ENCODE measurements around the gene APBB2. TPM values are rescaled to one million over a fixed set of nuclear protein-coding genes. Genes with fewer than 3 reads are reported as not detected.
A peak's percentile ranks its signal among the peaks of the same experiment; 100 is the strongest.
"Not testable (repeated sequence)": the region's sequence is repeated elsewhere in the genome, so short reads cannot be mapped to it uniquely, and the experiment has no call there.

Gene APBB2
- total RNA-seq, 2 donors from 2014 or later, result 134 to 137 TPM

DNA sequence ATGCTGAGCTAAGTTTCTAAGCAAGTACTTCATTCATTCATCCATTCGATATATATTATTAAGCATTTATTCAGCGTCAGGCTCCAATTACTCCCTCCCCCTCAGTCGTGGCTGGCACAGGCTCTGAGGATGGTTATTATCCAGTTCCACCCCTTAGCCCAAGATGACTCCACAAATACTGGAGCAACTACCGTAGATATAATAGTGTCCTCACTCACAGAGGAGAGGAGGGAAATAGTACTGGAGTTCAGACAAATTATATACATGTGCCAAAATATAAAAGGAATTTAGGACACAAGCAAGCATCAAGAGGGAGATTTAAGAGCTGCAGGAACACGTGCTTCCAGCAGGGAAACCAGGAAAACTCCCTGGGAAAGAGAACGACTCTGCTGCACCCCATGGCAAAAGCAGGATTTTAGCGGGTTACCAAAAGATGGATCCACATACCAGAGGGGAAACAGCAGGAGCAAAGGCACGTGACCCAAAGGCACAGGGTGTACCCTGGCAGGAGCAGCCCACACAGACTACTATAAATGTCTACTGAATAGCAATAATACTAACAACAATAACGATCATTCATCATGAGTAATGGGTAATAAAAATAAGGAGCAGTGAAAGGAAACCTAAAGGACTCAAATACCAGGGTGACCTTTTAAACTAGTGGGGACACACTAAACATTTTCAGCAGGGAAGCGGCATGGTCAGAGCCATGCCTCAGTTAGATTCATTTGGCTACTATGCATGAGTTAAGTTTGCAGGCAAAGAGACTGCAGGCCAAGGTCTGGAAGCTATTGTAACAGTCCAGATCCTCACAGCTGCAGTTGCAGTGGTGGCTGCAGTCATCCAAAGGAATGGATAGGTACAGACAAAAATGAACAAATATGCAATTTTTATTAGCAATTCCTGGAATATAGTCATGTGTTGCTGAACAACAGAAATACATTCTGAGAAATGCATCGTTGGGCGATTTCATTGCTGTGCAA is 153.7 kb downstream of the APBB2 start:
- Histone ChIP-seq H3K36me3 (no peaks in the 10 kb centered on the region), H3K4me1 (ENCODE audit: control insufficient read depth in 1 of 2, low read depth in 2 of 2) (peaks cover 28 to 42% of the 10 kb centered on the region in 2 donors), H3K27me3 (replicated peaks; ENCODE audit: insufficient read depth) (no peaks in the 10 kb centered on the region), H3K4me3 (peak overlapping the region; percentile 36), H3K9me3 (no peaks in the 10 kb centered on the region), H3K27ac (peak overlapping the region; percentile 42 to 50)
- ATAC-seq (ENCODE audit: insufficient number of reproducible peaks, low FRiP score, low read depth) (no peak), DNase-seq (ENCODE audit: low spot score) (no peak)
- TF ChIP-seq, protein P1, sequence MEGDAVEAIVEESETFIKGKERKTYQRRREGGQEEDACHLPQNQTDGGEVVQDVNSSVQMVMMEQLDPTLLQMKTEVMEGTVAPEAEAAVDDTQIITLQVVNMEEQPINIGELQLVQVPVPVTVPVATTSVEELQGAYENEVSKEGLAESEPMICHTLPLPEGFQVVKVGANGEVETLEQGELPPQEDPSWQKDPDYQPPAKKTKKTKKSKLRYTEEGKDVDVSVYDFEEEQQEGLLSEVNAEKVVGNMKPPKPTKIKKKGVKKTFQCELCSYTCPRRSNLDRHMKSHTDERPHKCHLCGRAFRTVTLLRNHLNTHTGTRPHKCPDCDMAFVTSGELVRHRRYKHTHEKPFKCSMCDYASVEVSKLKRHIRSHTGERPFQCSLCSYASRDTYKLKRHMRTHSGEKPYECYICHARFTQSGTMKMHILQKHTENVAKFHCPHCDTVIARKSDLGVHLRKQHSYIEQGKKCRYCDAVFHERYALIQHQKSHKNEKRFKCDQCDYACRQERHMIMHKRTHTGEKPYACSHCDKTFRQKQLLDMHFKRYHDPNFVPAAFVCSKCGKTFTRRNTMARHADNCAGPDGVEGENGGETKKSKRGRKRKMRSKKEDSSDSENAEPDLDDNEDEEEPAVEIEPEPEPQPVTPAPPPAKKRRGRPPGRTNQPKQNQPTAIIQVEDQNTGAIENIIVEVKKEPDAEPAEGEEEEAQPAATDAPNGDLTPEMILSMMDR (IDR thresholded peaks at IDR 0.05), result peak; percentile 12

DNA sequence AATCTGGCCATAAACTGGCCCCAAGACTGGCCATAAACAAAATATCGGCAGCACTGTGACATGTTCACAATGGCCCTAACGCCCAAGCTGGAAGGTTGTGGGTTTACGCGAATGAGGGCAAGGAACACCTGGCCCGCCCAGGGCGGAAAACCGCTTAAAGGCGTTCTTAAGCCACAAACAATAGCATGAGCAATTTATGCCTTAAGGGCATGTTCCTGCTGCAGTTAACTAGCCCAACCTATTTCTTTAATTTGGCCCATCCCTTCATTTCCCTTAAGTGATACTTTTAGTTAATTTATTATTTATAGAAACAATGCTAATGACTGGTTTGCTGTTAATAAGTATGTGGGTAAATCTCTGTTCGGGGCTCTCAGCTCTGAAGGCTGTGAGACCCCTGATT is 154.9 kb downstream of the APBB2 start:
- peaks cover 26 to 40% of the 10 kb centered on the region in 2 donors for H3K4me1 ChIP-seq (ENCODE audit: control insufficient read depth in 1 of 2, low read depth in 2 of 2)
- not testable (repeated sequence) for H3K9me3 ChIP-seq; H3K36me3 ChIP-seq; H3K27me3 ChIP-seq (replicated peaks; ENCODE audit: insufficient read depth); DNase-seq (ENCODE audit: low spot score); H3K27ac ChIP-seq; H3K4me3 ChIP-seq; ATAC-seq (ENCODE audit: insufficient number of reproducible peaks, low FRiP score, low read depth)

DNA sequence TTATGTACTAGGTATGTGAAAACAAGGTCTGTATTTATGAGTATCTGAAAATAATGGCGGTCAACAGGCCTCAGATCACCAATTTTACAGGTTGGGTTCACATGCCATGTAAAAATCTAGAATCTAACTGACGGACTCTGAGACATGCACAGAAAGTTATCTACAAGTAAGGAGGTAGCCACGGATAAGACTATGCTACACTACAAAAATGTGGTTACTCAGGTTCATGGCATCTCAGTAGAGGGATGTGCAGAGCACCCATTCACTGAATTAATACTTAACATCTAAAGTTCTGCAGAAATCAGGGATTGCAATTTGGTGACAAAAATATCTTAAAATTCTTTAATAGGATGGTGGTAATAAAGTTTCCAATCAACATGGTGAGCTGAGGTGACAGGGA is 155.9 kb downstream of the APBB2 start:
- H3K27ac ChIP-seq, result no peak overlapping the region
- ATAC-seq (ENCODE audit: insufficient number of reproducible peaks, low FRiP score, low read depth) (no peak), DNase-seq (ENCODE audit: low spot score) (no peak)
- peaks cover 23 to 36% of the 10 kb centered on the region in 2 donors for H3K4me1 ChIP-seq (ENCODE audit: control insufficient read depth in 1 of 2, low read depth in 2 of 2)
- no peaks in the 10 kb centered on the region for H3K36me3 ChIP-seq
- H3K27me3 ChIP-seq (replicated peaks; ENCODE audit: insufficient read depth), result no peaks in the 10 kb centered on the region
- no peaks in the 10 kb centered on the region for H3K9me3 ChIP-seq
- TF ChIP-seq, protein P1 (IDR thresholded peaks at IDR 0.05), result no peak
- no peak overlapping the region for H3K4me3 ChIP-seq

DNA sequence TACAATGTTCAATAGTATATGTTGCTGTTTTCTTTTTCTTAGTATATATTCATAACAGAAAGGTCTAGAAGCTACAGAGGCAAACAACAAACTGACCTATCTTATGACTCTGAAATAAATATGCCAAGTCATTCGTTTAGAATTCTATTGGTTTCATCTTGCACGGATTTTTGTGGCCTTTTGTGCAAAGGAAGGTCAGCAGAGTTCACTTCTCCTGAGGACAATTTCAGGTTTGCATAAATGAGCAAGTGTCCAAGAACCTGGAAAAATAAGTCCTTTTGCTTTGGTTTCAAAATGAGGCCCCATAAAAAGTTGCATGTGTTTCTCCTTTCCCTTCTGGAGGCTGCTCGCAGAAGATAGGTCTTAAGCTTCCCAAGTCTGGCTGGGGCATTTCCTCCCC is 156.9 kb downstream of the APBB2 start:
- Histone ChIP-seq H3K4me3 (no peak overlapping the region), H3K27me3 (replicated peaks; ENCODE audit: insufficient read depth) (no peaks in the 10 kb centered on the region), H3K36me3 (no peaks in the 10 kb centered on the region), H3K4me1 (ENCODE audit: control insufficient read depth in 1 of 2, low read depth in 2 of 2) (peaks cover 23 to 27% of the 10 kb centered on the region in 2 donors), H3K9me3 (no peaks in the 10 kb centered on the region), H3K27ac (no peak overlapping the region)
- no peak for ATAC-seq (ENCODE audit: insufficient number of reproducible peaks, low FRiP score, low read depth)
- DNase-seq (ENCODE audit: low spot score), result no peak
- TF ChIP-seq, protein P1 (IDR thresholded peaks at IDR 0.05), result no peak

DNA sequence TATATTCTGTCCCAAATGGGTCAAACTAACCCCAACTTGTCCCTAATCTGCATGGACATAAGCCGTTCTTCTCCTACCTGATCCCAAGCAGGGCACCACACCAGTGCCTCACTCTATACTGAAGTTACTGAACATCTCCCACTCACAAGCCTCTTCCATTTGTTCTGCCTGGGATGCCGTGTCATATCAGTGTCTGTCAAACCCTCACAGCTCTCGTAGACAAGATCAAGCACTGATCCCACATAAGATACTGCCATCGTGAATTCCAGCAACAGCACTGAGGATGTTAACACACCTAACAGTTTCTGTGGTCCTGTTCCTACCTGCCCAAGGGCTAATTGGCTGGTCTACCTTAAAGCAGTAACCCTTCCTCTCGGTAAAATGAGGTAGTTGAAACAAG is 162.1 kb downstream of the APBB2 start:
- TF ChIP-seq, protein P1 (IDR thresholded peaks at IDR 0.05), result no peak
- H3K27me3 ChIP-seq (replicated peaks; ENCODE audit: insufficient read depth), result no peaks in the 10 kb centered on the region
- H3K4me3 ChIP-seq, result no peak overlapping the region
- DNase-seq (ENCODE audit: low spot score) (no peak), ATAC-seq (ENCODE audit: insufficient number of reproducible peaks, low FRiP score, low read depth) (no peak)
- H3K4me1 ChIP-seq (ENCODE audit: control insufficient read depth in 1 of 2, low read depth in 2 of 2), result peaks cover 12 to 21% of the 10 kb centered on the region in 2 donors
- H3K27ac ChIP-seq, result no peak overlapping the region
- no peaks in the 10 kb centered on the region for H3K9me3 ChIP-seq
- H3K36me3 ChIP-seq, result no peaks in the 10 kb centered on the region
